Measurements from ENCODE around the gene IMPACT. TPM values are rescaled to one million over a fixed set of nuclear protein-coding genes. Genes with fewer than 3 reads are reported as not detected.

IMPACT gene
- total RNA-seq, 1 donor: 35.4 TPM

DNA sequence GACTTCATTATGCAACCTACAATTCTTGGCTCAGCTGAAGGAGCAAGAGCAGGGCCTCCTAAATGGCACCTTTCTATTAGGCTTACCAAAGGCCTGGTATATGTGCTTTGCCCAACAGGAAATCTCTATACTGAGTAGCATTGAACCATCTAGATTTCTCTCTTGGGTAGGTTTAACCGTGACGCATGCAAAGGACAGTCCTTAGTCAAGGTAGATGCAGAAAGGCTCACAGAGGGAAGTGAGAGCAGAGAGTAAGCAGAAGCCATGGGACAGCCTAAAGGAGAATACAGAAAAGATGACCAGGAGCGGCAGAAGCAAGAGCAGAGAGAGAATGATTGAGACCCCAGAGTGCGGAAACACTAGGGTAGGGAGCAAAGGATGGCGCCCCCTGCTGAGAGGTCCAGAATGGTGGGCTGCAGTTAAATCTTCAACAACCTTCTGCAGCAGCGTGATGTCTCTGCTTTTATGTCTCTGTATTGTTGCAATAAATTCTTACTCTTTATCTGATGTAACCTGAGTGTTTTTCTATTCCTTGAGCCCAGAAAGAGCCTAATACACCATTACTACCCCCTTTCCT lies 24.2 kb upstream of the IMPACT start:
- TF ChIP-seq, protein P1, sequence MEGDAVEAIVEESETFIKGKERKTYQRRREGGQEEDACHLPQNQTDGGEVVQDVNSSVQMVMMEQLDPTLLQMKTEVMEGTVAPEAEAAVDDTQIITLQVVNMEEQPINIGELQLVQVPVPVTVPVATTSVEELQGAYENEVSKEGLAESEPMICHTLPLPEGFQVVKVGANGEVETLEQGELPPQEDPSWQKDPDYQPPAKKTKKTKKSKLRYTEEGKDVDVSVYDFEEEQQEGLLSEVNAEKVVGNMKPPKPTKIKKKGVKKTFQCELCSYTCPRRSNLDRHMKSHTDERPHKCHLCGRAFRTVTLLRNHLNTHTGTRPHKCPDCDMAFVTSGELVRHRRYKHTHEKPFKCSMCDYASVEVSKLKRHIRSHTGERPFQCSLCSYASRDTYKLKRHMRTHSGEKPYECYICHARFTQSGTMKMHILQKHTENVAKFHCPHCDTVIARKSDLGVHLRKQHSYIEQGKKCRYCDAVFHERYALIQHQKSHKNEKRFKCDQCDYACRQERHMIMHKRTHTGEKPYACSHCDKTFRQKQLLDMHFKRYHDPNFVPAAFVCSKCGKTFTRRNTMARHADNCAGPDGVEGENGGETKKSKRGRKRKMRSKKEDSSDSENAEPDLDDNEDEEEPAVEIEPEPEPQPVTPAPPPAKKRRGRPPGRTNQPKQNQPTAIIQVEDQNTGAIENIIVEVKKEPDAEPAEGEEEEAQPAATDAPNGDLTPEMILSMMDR (IDR thresholded peaks at IDR 0.05; ENCODE audit: insufficient read depth, low read depth, low read length): peak; percentile 27
- no peak for DNase-seq (ENCODE audit: low read depth)
- H3K4me3 ChIP-seq (ENCODE audit: low read depth, low read length): no peak overlapping the region

DNA sequence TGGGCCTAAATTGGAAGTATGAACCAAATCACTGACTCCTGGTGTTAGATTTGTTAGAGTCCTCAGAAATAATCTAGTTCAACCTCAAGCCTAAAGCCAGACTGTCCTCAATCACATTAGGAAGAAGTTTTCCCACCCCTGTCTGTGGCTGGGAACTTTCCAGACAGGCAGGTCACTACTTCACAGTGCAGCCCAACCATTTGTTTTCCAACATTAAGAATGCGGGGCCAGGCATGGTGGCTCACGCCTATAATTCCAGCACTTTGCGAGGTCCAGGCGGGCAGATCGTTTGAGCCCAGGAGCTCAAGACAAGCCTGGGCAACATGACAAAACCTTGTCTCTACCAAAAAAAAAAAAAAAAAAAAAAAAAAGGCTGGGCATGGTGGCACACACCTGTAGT lies 23.4 kb upstream of the IMPACT start:
- TF ChIP-seq, protein P1 (IDR thresholded peaks at IDR 0.05; ENCODE audit: insufficient read depth, low read depth, low read length): no peak
- H3K4me3 ChIP-seq (ENCODE audit: low read depth, low read length): no peak overlapping the region
- DNase-seq (ENCODE audit: low read depth): no peak

DNA sequence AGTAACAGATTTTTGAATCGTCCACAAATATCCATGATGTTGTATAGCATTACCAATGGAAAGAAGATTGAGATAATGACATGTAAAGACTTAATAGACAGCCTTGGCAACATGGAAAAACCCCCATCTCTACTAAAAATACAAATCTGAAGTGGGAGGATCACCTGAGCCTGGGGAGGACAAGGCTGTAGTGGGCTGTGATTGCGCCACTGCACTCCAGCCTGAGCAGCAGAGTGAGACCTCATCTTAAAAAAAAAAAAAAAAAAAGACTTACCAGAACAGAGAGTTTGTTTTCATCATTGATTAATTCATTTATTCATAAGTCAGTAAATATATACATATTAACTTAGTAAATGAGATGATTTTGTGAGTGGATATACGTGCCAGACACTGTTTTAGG lies 21.9 kb upstream of the IMPACT start:
- DNase-seq (ENCODE audit: low read depth): no peak
- H3K4me3 ChIP-seq (ENCODE audit: low read depth, low read length): no peak overlapping the region
- TF ChIP-seq, protein P1 (IDR thresholded peaks at IDR 0.05; ENCODE audit: insufficient read depth, low read depth, low read length): no peak

DNA sequence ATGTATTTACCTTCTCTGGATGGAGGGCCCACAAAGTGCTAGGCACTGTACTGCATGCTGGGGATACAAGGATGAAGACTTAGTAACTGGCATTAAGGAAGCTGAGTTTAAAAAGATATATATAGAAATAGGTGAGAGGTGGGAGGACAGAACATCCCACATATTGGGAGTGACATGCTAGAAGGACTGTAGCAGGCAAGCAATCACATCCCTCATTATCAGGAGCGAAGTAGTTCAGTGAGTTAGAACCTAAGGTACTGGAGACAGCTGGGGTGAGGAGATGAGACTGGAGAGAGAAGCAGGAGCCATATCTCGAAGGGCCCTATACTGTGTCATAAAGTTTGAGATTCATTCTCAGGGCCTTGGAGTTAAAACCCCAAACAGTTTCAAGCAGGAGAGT lies 18.0 kb upstream of the IMPACT start:
- H3K4me3 ChIP-seq (ENCODE audit: low read depth, low read length): no peak overlapping the region
- no peak for DNase-seq (ENCODE audit: low read depth)
- TF ChIP-seq, protein P1 (IDR thresholded peaks at IDR 0.05; ENCODE audit: insufficient read depth, low read depth, low read length): no peak

DNA sequence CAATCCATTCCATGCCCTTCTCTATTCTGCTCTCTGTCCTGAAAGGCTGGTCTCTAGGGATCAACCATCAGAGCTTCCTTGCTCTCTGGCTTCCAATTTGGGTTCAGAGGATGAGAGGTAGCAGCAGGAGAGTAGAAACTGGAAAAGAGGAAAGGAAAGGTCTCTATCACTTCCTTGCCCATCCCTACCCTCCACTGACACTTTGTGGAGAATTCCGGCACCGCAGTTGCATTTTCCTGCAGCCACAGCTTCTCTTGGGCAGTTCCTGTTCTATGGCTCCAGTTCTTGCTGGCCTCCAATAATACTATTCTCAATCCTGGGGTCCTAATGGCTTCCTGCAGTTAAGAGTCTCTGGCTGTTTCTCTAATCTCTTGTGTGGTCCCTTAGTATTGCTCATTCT lies 13.3 kb upstream of the IMPACT start:
- no peak overlapping the region for H3K4me3 ChIP-seq (ENCODE audit: low read depth, low read length)
- TF ChIP-seq, protein P1 (IDR thresholded peaks at IDR 0.05; ENCODE audit: insufficient read depth, low read depth, low read length): peak; percentile 54
- DNase-seq (ENCODE audit: low read depth): peak; percentile 20

DNA sequence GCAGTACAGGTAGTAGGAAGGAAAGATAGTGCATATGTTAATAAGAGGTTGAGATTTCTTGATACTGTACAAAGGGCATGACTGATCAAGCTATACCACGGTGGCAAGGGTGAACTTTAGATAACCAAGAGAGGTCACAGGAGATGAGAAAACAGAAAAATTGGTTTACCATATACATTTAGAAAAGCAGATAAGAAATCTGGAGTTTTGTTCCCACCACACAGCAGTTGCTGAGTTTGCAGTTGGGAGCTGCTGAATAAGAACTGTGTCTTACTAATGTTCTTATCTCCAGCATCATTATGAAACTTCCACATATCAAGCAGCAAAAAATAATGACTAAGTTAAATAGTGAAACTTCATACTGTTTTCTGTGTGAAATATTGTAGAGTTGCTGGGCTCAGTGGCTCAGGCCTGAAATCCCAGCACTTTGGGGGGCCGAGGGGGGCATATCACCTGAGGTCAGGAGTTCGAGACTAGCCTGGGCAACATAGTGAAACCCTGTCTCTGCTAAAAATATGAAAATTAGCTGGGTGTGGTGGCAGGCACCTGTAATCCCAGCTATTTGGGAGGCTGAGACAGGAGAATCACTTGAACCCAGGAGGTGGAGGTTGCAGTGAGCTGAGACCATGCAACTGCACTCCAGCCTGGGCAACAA lies 12.0 kb upstream of the IMPACT start:
- no peak overlapping the region for H3K4me3 ChIP-seq (ENCODE audit: low read depth, low read length)
- no peak for DNase-seq (ENCODE audit: low read depth)
- TF ChIP-seq, protein P1 (IDR thresholded peaks at IDR 0.05; ENCODE audit: insufficient read depth, low read depth, low read length): no peak

DNA sequence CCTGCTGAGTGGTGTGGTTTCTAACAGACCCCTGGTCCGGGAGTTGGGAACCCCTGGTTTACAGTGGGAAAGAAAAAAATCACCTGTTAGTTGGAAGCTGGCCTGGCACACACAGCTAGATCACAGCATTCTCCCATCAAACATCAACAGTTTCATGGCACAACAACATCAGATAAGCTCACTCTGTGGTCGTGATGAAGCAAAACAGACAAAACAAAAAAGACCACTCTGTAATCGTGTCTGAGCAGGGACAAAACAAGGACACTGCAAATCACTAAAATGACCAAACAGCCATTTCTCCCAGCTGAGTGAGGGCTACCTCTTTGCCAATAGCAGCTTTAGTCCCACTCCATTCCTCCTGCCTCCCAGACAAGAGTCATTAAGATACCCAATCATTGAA lies 9.0 kb upstream of the IMPACT start:
- H3K4me3 ChIP-seq (ENCODE audit: low read depth, low read length): no peak overlapping the region
- no peak for DNase-seq (ENCODE audit: low read depth)
- TF ChIP-seq, protein P1 (IDR thresholded peaks at IDR 0.05; ENCODE audit: insufficient read depth, low read depth, low read length): no peak
